K562 (cell line): ENCODE measurements around the gene SDSL. TPM values are rescaled to one million over a fixed set of nuclear protein-coding genes. Genes with fewer than 3 reads are reported as not detected.

Experiments used
- ATAC-seq: fragments of 200-7000 bp; cut with Tn5 transposase; 3 replicates; pipeline ENCODE4 v1.9.1; 2020; ENCODE audit warnings: moderate library complexity
- BruUV-seq: library from RNA; stranded (reverse); fragments of 400-500 nt; replicated peaks from 2 replicates; lab custom pipeline; 2021; lab: Mats Ljungman, UMichigan
- CTCF ChIA-PET: fragments of 300-600 bp; formaldehyde crosslinking; extraction: SDS; loops from one replicate; lab custom pipeline; 2021; ENCODE audit warnings: low intra/inter-chr PET ratio; lab: Yijun Ruan, JAX
- POLR2A ChIA-PET: fragments of 300-600, 350-650 bp; sonication (Branson Sonifier 250); formaldehyde crosslinking; extraction: SDS; loops from one replicate; lab custom pipeline; 2021; ENCODE audit warnings: antibody characterized with exemption, inconsistent platforms; lab: Yijun Ruan, JAX
- DNase-seq, 4 experiments: peaks; one replicate each; pipeline versions ENCODE4 v3.0.0 to v3.0.0-alpha.2; 2011 to 2018; ENCODE audit warnings: low spot score in 3 of 4, mixed read lengths in 3 of 4; ENCODE audit errors: extremely low read depth in 1 of 4
- FAIRE-seq: peaks from 2 replicates; lab custom pipeline; 2011; peaks lifted over from hg19 to GRCh38; lab: Jason Lieb, UNC
- H2AFZ ChIP-seq: 2 replicates; pipeline ENCODE4 v1.6.0; 2011; ENCODE audit warnings: low read depth, low read length, control low read depth, inconsistent platforms
- H3K27ac ChIP-seq: fragments of 200-600 bp; 3 replicates; pipeline ENCODE4 v1.8.0; 2011; ENCODE audit warnings: low read depth, mild to moderate bottlenecking, control low read depth, inconsistent platforms, low read length, moderate library complexity, mixed read lengths; ENCODE audit errors: extremely low read depth
- H3K27me3 ChIP-seq, 2 experiments: fragments of 300-600 bp in 1 of 2; 2 replicates in 1 of 2; 3 replicates in 1 of 2; pipeline versions ENCODE4 v1.6.0 to v1.8.0; 2011; ENCODE audit warnings: inconsistent platforms in 2 of 2, low read length in 2 of 2, mild to moderate bottlenecking in 1 of 2, mixed read lengths in 1 of 2, moderate library complexity in 1 of 2; ENCODE audit not compliant: control insufficient read depth in 2 of 2, insufficient read depth in 2 of 2
- H3K36me3 ChIP-seq: fragments of 300-600 bp; 3 replicates; pipeline ENCODE4 v1.8.0; 2011; ENCODE audit warnings: mild to moderate bottlenecking, low read length, inconsistent platforms; ENCODE audit not compliant: control insufficient read depth, insufficient read depth
- H3K4me1 ChIP-seq, 2 experiments: fragments of 200-600 bp in 1 of 2; replicated peaks in 1 of 2; 2 replicates in 1 of 2; 3 replicates in 1 of 2; pipeline versions ENCODE4 v1.5.1 to v1.8.0; 2011; ENCODE audit warnings: inconsistent platforms in 2 of 2, low read length in 2 of 2, mild to moderate bottlenecking in 1 of 2, mixed read lengths in 1 of 2, moderate library complexity in 1 of 2; ENCODE audit not compliant: control insufficient read depth in 2 of 2, insufficient read depth in 2 of 2
- H3K4me2 ChIP-seq: 2 replicates; pipeline ENCODE4 v1.6.1; 2011; ENCODE audit warnings: low read length, control low read depth, inconsistent platforms, mixed read lengths; ENCODE audit not compliant: insufficient read depth
- H3K4me3 ChIP-seq: fragments of 200-600 bp; sonication (generic), shearing (Covaris generic); 2 replicates; pipeline ENCODE4 v1.5.1; 2016; ENCODE audit warnings: control low read depth, inconsistent platforms
- H3K79me2 ChIP-seq: fragments of 200-600 bp; 3 replicates; pipeline ENCODE4 v1.8.0; 2011; ENCODE audit warnings: low read length, inconsistent platforms; ENCODE audit not compliant: control insufficient read depth, insufficient read depth
- H3K9ac ChIP-seq, 2 experiments: 2 replicates each; pipeline versions ENCODE4 v1.6.0 to v1.6.1; 2011; ENCODE audit warnings: low read depth in 2 of 2, low read length in 2 of 2, control low read depth in 1 of 2, inconsistent platforms in 1 of 2, mild to moderate bottlenecking in 1 of 2, mixed read lengths in 1 of 2; ENCODE audit not compliant: insufficient read depth in 1 of 2
- H3K9me1 ChIP-seq: one replicate; pipeline ENCODE4 v1.6.0; 2011; ENCODE audit warnings: inconsistent platforms, mild to moderate bottlenecking, low read length, moderate library complexity; ENCODE audit not compliant: control insufficient read depth, insufficient read depth
- H3K9me3 ChIP-seq: replicated peaks from 2 replicates; pipeline ENCODE4 v1.5.1; 2011; ENCODE audit warnings: low read depth, low read length, inconsistent platforms; ENCODE audit not compliant: control insufficient read depth, insufficient read depth
- H4K20me1 ChIP-seq: replicated peaks from 2 replicates; pipeline ENCODE4 v1.6.1; 2011; ENCODE audit warnings: low read length, inconsistent platforms, mixed read lengths; ENCODE audit not compliant: control insufficient read depth, insufficient read depth
- ARHGAP35 ChIP-seq: fragments of 450-650 bp; IDR thresholded peaks from 2 replicates; pipeline ENCODE4 v1.6.1; 2018; ENCODE audit not compliant: partially characterized antibody
- ARID3B ChIP-seq: fragments of 250-450 bp; sonication (Bioruptor Pico); IDR thresholded peaks from 2 replicates; pipeline ENCODE4 v1.4.0; 2020; ENCODE audit warnings: borderline replicate concordance
- ARNT ChIP-seq, 2 experiments: fragments of 450-650 bp; IDR thresholded peaks; 2 replicates each; pipeline ENCODE4 v1.6.1; 2016; ENCODE audit warnings: mild to moderate bottlenecking in 1 of 2
- BACH1 ChIP-seq: fragments of 200-800 bp; sonication (Bioruptor generic); IDR thresholded peaks from 2 replicates; pipeline ENCODE4 v1.6.1; 2016; ENCODE audit warnings: missing genetic modification characterization, missing compliant biosample characterization
- CAMTA2 ChIP-seq: fragments of 250-450 bp; sonication (Bioruptor Pico); conservative IDR thresholded peaks from 2 replicates; pipeline ENCODE4 v1.5.1; 2022
- CBX5 ChIP-seq: IDR thresholded peaks from 2 replicates; pipeline ENCODE4 v1.6.1; 2014; ENCODE audit warnings: low read depth, borderline replicate concordance
- CEBPB ChIP-seq: fragments of 450-650 bp; IDR thresholded peaks from 2 replicates; pipeline ENCODE4 v1.6.1; 2016; ENCODE audit warnings: missing genetic modification characterization, missing compliant biosample characterization
- CTCFL ChIP-seq: IDR thresholded peaks from 2 replicates; pipeline ENCODE4 v1.6.1; 2011; ENCODE audit warnings: borderline replicate concordance, low read depth, mild to moderate bottlenecking, moderate library complexity, low read length; ENCODE audit not compliant: insufficient read depth, poor library complexity, severe bottlenecking
- JUND ChIP-seq, 2 experiments: IDR thresholded peaks; 2 replicates in 1 of 2; 3 replicates in 1 of 2; pipeline ENCODE4 v1.6.1; 2011; ENCODE audit warnings: borderline replicate concordance in 2 of 2, low read depth in 2 of 2, low read length in 2 of 2, improper control_type of control experiment in 1 of 2, missing biosample characterization in 1 of 2, missing genetic modification characterization in 1 of 2, missing genetic modification reagents in 1 of 2
- MEIS2 ChIP-seq: fragments of 450-650 bp; IDR thresholded peaks from 2 replicates; pipeline ENCODE4 v1.6.1; 2014; ENCODE audit warnings: mild to moderate bottlenecking; ENCODE audit not compliant: partially characterized antibody
- SMAD2 ChIP-seq: fragments of 150-350 bp; IDR thresholded peaks from 2 replicates; pipeline ENCODE4 v1.6.1; 2014; ENCODE audit warnings: low read depth, mild to moderate bottlenecking, low read length
- ZEB2 ChIP-seq: fragments of 450-650 bp; IDR thresholded peaks from 2 replicates; pipeline ENCODE4 v1.6.1; 2016
- ZNF121 ChIP-seq: sonication (generic); formaldehyde crosslinking; conservative IDR thresholded peaks from 2 replicates; pipeline ENCODE4 v1.8.0; 2022; ENCODE audit warnings: missing genetic modification reagents
- ZNF395 ChIP-seq: fragments of 200-800 bp; sonication (Bioruptor generic); IDR thresholded peaks from 2 replicates; pipeline ENCODE4 v1.6.1; 2017; ENCODE audit warnings: missing genetic modification characterization, missing compliant biosample characterization
- ZNF766 ChIP-seq: fragments of 200-800 bp; sonication (Bioruptor generic); conservative IDR thresholded peaks from 2 replicates; pipeline ENCODE4 v1.6.1; 2016; ENCODE audit warnings: missing genetic modification characterization, missing compliant biosample characterization
- WGBS: fragments of 100-300 bp; shearing (Covaris generic); methylation state at CpG from one replicate; pipeline ENCODE4 v1.1.6; 2016; ENCODE audit warnings: low coverage, mixed read lengths; ENCODE audit not compliant: insufficient coverage; ENCODE audit errors: missing lambda C conversion rate; 5-methylcytosine and 5-hydroxymethylcytosine counted together
- in situ Hi-C: fragments of 300-500 bp; cut with MboI; formaldehyde crosslinking; loops from 4 replicates; pipeline ENCODE4 v1.15.0; 2018; ENCODE audit warnings: inconsistent platforms, mixed read lengths
- intact Hi-C: fragments of 100-400 bp; cut with micrococcal nuclease; formaldehyde crosslinking; loops from 2 replicates; pipeline ENCODE4 v1.14.2; 2022
- polyA plus RNA-seq, 8 experiments: library from polyadenylated mRNA; depleted of rRNA in 4 of 8; stranded (reverse) in 5 of 8; unstranded in 3 of 8; fragments of >200 nt; fragmentation: Nextera tagmentation in 2 of 8; fragmentation: Illumina TruSeq in 1 of 8; extraction: Ambion mirVana in 2 of 8; extraction: Trizol in 1 of 8; gene quantifications; 2 replicates each; pipeline versions ENCODE4 v1.2.1 to v1.2.3, GENCODE V29; 2011 to 2014; ENCODE audit warnings: inconsistent platforms in 1 of 8, missing spikeins in 1 of 8
- total RNA-seq, 7 experiments: library from RNA; depleted of rRNA in 6 of 7; stranded (reverse); fragments of >200 nt in 6 of 7; fragmentation: Illumina TruSeq in 2 of 7; extraction: Trizol in 2 of 7; gene quantifications; 2 replicates each; pipeline versions ENCODE4 v1.2.1 to v1.2.3, GENCODE V29; 2011 to 2021; ENCODE audit warnings: low replicate concordance in 1 of 7

Gene SDSL
- total and polyA plus RNA-seq, 9 of the 15 experiments (the other 6 are each of a cell fraction or from before 2014, with no cell fraction given): 0.31 to 11.0 (median 7.4) TPM

- TF ChIP-seq ARHGAP35 (peak; percentile 88), CAMTA2 (CRISPR knock-in tag) (no peak), BACH1 (tag) (no peak), CBX5 (no peak), SMAD2 (no peak), ZEB2 (no peak), MEIS2 (peak; percentile 82)
Measured at GRCh38 chr12:113436993-113437728, 15.0 kb downstream of the SDSL start (continued).

GRCh38 chr12:113437729-113438100, 15.5 kb downstream of the SDSL start:
- DNase-seq (no peak), FAIRE-seq (no peak), ATAC-seq (no peak)
- H4K20me1 ChIP-seq: no peaks in the 10 kb centered on the region
- H3K36me3 ChIP-seq: no peaks in the 10 kb centered on the region
- no peak overlapping the region for H3K27ac ChIP-seq
- POLR2A ChIA-PET: no interaction called here
- CTCF ChIA-PET: no interaction called here
- intact Hi-C loops (no loop called here), in situ Hi-C loops (no loop called here)
- no peaks in the 10 kb centered on the region for H3K9me1 ChIP-seq
- H3K4me2 ChIP-seq: no peak overlapping the region
- WGBS: 8% methylated on average over 9 of the region's 9 CpGs
- no TSS peak for BruUV-seq
- H3K9me3 ChIP-seq: no peaks in the 10 kb centered on the region
- H3K4me1 ChIP-seq: peaks cover 5 to 8% of the 10 kb centered on the region in 2 experiments; a peak in 3 of 5 replicates
- H3K9ac ChIP-seq: peak overlapping the region in 1 of 2 experiments; percentile 54; a peak in 1 of 4 replicates
- H3K4me3 ChIP-seq: no peak overlapping the region
- H3K79me2 ChIP-seq: no peaks in the 10 kb centered on the region
- H2AFZ ChIP-seq: no peak overlapping the region
- peaks cover 6 to 25% of the 10 kb centered on the region in 2 experiments; a peak in 3 of 5 replicates for H3K27me3 ChIP-seq
- no peak for TF ChIP-seq ZNF766 (CRISPR knock-in tag)
- no peak for TF ChIP-seq ZNF121
- TF ChIP-seq JUND (IDR thresholded peaks at IDR 0.05; ENCODE audit: borderline replicate concordance, low read depth, low read length): no peak
- no peak for TF ChIP-seq JUND (tag; IDR thresholded peaks at IDR 0.05; ENCODE audit: borderline replicate concordance, low read depth, low read length)
- no peak for TF ChIP-seq ARNT (IDR thresholded peaks at IDR 0.05)
- no peak for TF ChIP-seq CTCFL
- TF ChIP-seq ARID3B (CRISPR knock-in tag): no peak
- TF ChIP-seq ZNF395: no peak
- no peak for TF ChIP-seq CEBPB (tag)
